Uterus (tissue), 2 donors: ENCODE results near the gene LDLRAD4.

ENCODE experiments used
- CTCF ChIP-seq, 4 experiments: fragments of 200-600 bp in 2 of 4; fragments of 450-650 bp in 2 of 4; sonication (generic) in 2 of 4; IDR thresholded peaks; one replicate each; pipeline ENCODE4 v1.5.1; 2016 to 2019; ENCODE audit warnings: antibody characterized with exemption in 4 of 4, mild to moderate bottlenecking in 2 of 4, moderate library complexity in 1 of 4
- POLR2A ChIP-seq, 2 donors: fragments of 450-650 bp; IDR thresholded peaks; one replicate each; pipeline ENCODE4 v1.6.1; 2016; ENCODE audit warnings: antibody characterized with exemption in 2 of 2, mild to moderate bottlenecking in 1 of 2, moderate library complexity in 1 of 2

GRCh38 chr18:13285874-13286273, 67.3 kb downstream of the LDLRAD4 start:
- TF ChIP-seq POLR2A (IDR thresholded peaks at IDR 0.05), result no peak
- no peak for TF ChIP-seq CTCF (IDR thresholded peaks at IDR 0.05)
